Stimulated activated naive CD4-positive, alpha-beta T cell (primary cell): ENCODE results near the gene CSF3R.

Source experiments
- DNase-seq, 6 experiments: peaks; one replicate each; lab custom pipeline; 2025; lab: John Stamatoyannopoulos, UW

Gene CSF3R

DNA sequence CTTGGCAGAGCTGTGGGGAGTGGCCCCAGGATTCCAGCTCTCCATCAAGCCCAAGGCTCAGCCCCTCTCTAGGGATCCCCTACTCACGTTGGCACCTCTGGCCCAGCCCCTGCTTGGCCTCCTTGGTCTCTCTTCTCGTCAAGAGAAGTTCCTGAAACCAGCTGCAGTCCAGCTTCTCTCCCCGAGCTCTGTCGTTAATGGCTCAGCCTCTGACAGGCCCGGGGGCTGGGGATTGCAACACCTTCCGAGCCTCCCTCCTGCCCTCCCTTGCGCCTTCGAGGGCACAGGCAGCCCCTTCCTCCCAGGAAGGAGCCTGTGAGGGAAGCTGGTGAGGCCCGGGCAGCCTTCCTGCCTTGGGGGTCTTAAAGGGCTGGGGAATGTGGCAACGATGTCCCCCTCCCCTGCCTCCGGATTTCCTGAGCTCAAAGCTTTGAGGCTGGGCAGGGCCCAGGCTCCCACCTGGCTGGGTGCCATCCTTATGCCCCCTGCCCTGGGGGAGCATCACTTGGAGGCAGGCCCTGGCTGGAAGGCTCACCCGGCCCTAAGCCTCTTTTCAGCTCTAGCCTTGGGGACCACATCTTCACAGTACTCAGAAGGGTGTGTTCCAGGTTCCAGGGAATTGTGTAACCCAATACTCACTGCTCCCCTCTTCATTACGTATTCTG is at the start of gene CSF3R:
TSS of gene CSF3R (minus strand) at position 190 of the 665 bp plus-strand sequence. CDS start 3,417 bp downstream, outside the sequence.
- no peak for DNase-seq

GRCh38 chr1:36531833-36532232 is 49.1 kb upstream of the CSF3R start:
- no peak for DNase-seq

- DNase-seq: no peak
Measured at GRCh38 chr1:36530791-36531190, 48.1 kb upstream of the CSF3R start.

DNA sequence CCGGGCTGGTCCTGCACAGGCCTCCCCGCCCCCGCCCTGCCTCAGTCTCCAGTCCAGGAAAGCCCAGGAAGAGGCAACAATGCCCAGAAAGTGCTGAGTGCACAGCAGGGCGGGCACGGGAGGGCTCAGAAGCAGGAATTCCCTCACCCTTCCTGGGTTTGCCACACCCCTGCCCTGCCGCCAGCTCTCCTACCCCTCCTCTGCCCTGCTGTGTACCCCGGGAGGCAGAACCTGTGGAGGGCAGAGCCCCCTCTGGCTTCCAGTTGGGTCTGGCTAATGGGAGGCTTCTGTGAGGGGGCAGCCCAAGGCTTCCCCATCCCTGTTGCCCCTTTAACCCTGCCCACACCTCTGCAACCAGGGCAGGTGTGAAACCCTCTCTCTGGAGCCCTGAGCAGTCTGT is 47.5 kb upstream of the CSF3R start:
- DNase-seq: no peak

GRCh38 chr1:36529769-36530260 is 47.1 kb upstream of the CSF3R start:
- DNase-seq: no peak

GRCh38 chr1:36528361-36529349 is 45.9 kb upstream of the CSF3R start:
- DNase-seq: no peak

DNA sequence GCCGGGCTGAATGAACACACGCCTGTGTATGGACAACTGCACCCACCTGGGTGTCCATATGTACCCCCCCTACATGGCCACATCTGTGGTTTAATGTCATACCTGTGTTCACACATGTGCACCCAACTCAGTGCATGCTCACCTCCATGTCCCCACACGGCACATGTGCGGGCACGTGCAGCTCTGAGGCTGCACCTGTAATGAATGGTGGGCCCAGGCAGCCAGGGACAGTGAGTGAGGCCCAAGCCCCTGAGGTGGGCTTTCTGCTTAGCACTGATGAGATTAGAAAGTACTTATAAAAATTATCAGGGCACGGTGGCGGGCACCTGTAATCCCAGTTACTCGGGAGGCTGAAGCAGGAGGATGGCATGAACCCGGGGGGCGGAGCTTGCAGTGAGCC is 42.5 kb upstream of the CSF3R start:
- DNase-seq: no peak

GRCh38 chr1:36524359-36525062 is 41.8 kb upstream of the CSF3R start:
- DNase-seq: no peak

GRCh38 chr1:36523850-36524249 is 41.1 kb upstream of the CSF3R start:
- DNase-seq: no peak

- no peak for DNase-seq
Measured at GRCh38 chr1:36523230-36523495, 40.5 kb upstream of the CSF3R start.

DNA sequence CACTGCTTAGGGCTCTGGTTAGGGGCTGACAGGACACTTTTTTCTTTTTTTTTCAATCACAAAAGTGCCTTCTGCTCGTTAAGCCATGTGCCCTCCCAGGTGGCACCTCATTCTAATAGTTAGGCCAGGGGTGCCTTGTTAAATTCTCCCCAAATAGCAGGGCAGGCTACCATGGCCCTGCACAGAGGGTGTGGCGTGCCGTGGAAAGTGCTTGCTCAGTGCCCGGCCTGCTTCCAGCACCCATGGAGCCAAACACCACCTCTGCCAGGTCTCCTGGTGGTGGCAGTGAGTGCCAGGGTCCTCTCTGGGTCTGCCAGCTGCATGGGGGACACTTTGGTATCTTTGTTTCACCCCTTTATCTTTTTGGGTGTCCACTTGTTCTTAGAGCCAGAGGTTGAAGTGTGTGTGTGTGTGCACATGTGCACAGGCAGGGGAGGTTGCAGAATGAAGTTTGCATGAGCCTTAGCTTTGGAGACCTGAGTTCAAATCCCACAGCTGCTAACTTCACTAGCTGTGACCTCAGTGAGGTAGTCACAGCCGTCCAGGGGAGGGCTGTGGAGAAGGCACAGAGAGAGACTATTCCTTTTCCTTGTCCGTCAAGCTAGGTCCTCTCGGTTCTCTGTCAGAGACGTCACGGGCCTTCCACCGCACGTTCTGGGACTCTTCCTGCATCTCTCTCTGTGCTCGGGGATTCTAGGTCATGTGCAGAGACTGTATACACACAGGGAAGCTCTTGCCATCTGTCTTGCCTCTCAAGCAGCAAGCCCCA is 39.9 kb upstream of the CSF3R start:
- no peak for DNase-seq

DNA sequence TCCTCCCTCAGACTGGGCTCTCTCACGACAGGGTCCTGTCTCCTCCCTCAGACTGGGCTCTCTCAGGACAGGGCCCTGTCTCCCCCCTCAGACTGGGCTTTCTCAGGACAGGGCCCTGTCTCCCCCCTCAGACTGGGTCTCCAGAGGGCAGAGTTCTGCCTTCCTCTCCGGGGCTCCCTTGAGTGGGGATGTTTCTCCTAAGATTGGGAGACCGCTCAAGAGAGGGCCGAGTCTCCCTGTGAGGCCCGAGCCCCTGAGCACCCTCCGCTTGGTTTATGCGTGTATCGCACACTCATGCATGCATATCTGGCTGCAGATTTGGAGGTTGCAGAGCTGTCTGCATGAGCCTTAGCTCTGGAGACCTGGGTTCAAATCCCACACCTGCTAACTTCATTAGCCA is 39.3 kb upstream of the CSF3R start:
- DNase-seq: no peak

DNA sequence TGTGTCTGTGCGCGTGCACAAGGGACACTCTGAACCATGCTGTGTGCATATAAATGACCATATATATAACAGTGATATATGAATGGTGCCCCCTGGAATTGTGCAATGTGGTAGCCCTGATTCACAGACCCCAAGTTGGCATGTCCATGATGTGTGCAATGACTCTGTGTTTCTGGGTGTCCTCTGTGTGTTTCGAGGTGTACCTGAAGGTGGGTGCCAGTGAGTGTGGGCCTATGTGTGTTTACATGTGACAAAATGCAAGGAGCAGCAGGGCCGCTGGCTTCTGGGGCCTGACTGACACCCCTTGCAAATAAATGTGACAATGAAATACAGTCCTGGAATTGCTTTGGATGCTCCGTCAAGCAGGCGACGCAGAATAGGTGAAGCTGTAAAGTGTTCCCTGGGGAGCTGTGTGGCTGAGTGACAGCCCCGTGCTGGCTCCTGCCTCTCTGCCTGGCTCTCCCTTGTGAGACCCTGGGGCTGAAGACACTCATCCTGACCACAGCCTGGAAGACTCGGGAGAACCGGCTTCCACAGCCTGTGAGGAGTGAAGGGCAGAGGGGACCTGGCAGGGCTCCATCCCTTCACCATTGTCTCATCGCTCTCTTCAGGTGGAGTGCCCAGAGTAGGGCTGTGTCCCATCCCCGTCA is 38.2 kb upstream of the CSF3R start:
- no peak for DNase-seq

GRCh38 chr1:36520056-36520455 is 37.3 kb upstream of the CSF3R start:
- DNase-seq: no peak

- DNase-seq: no peak
Measured at GRCh38 chr1:36517011-36517771, 34.5 kb upstream of the CSF3R start.

GRCh38 chr1:36516372-36517010 is 33.8 kb upstream of the CSF3R start:
- DNase-seq: peak in 5 of 6 experiments; percentile 6 to 31 (median 17)

- DNase-seq: no peak
Measured at GRCh38 chr1:36515315-36516138, 32.8 kb upstream of the CSF3R start.

GRCh38 chr1:36514501-36514900 is 31.8 kb upstream of the CSF3R start:
- no peak for DNase-seq
